GM19025 (cell line): ENCODE results near the gene CFAP70.

ENCODE experiments used
- ATAC-seq: cut with Tn5 transposase; IDR thresholded peaks from one replicate; pipeline ENCODE4 v1.9.1; 2021; ENCODE audit warnings: mild to moderate bottlenecking, low read depth, moderate library complexity; ENCODE audit not compliant: unreplicated experiment

Gene CFAP70

GRCh38 chr10:73220989-73221388 lies 137.7 kb downstream of the CFAP70 start:
- no peak for ATAC-seq

GRCh38 chr10:73219384-73219783 lies 139.3 kb downstream of the CFAP70 start:
- no peak for ATAC-seq

GRCh38 chr10:73218431-73219191 lies 140.1 kb downstream of the CFAP70 start:
- ATAC-seq, result no peak

GRCh38 chr10:73217628-73218027 lies 141.0 kb downstream of the CFAP70 start:
- no peak for ATAC-seq

- no peak for ATAC-seq
Observed at GRCh38 chr10:73215749-73216148, 142.9 kb downstream of the CFAP70 start.

GRCh38 chr10:73211106-73211811 lies 147.4 kb downstream of the CFAP70 start:
- no peak for ATAC-seq

- ATAC-seq, result no peak
Observed at GRCh38 chr10:73210395-73211105, 148.1 kb downstream of the CFAP70 start.

- no peak for ATAC-seq
Observed at GRCh38 chr10:73209705-73210104, 149.0 kb downstream of the CFAP70 start.

GRCh38 chr10:73207883-73208282 lies 150.8 kb downstream of the CFAP70 start:
- ATAC-seq, result no peak

- no peak for ATAC-seq
Observed at GRCh38 chr10:73206385-73206784, 152.3 kb downstream of the CFAP70 start.

- ATAC-seq, result no peak
Observed at GRCh38 chr10:73205890-73206289, 152.8 kb downstream of the CFAP70 start.

GRCh38 chr10:73205081-73205480 lies 153.6 kb downstream of the CFAP70 start:
- no peak for ATAC-seq
